HFFc6 (cell line): ENCODE measurements around the gene TXNIP. TPM values are rescaled to one million over a fixed set of nuclear protein-coding genes. Genes with fewer than 3 reads are reported as not detected.

Source experiments
- DNase-seq: peaks from one replicate; pipeline ENCODE4 v3.0.0-alpha.2; 2018
- H3K27ac Mint-ChIP-seq: 2 replicates; pipeline ENCODE4 v1.8.0; 2020; ENCODE audit warnings: mild to moderate bottlenecking, mixed read lengths
- H3K27me3 Mint-ChIP-seq: 2 replicates; pipeline ENCODE4 v1.8.0; 2021; ENCODE audit warnings: mild to moderate bottlenecking, moderate library complexity, mixed read lengths; ENCODE audit not compliant: insufficient read depth
- H3K36me3 Mint-ChIP-seq: 2 replicates; pipeline ENCODE4 v1.8.0; 2021; ENCODE audit warnings: low read depth, mixed read lengths
- H3K4me1 Mint-ChIP-seq: 2 replicates; pipeline ENCODE4 v1.8.0; 2020; ENCODE audit warnings: low read depth, mixed read lengths
- H3K4me3 Mint-ChIP-seq: 2 replicates; pipeline ENCODE4 v1.8.0; 2020; ENCODE audit warnings: mild to moderate bottlenecking, moderate library complexity, mixed read lengths
- H3K9me3 Mint-ChIP-seq: 2 replicates; pipeline ENCODE4 v1.8.0; 2020; ENCODE audit warnings: mild to moderate bottlenecking, mixed read lengths
- total RNA-seq, 6 experiments: library from RNA; stranded (reverse); fragmentation: NEBNext Ultra II Directional; extraction: Animal tissue kit (Norgen Biotek cat#: 25700); gene quantifications; 2 replicates in 1 of 6; 3 replicates in 5 of 6; pipeline ENCODE4 v1.2.3, GENCODE V29; 2021
- TF ChIP-seq, protein P1 (sequence below): fragments of 200-600 bp; sonication (generic); IDR thresholded peaks from 2 replicates; pipeline ENCODE4 v1.5.0; 2021; ENCODE audit warnings: antibody characterized with exemption, mild to moderate bottlenecking

Gene TXNIP
- total RNA-seq, 6 experiments from 2014 or later: 49.2 to 78.0 (median 59.5) TPM

- H3K27me3 Mint-ChIP-seq: no peaks in the 10 kb centered on the region
- no peaks in the 10 kb centered on the region for H3K36me3 Mint-ChIP-seq
- peaks cover 36% of the 10 kb centered on the region for H3K4me1 Mint-ChIP-seq
- H3K9me3 Mint-ChIP-seq: no peaks in the 10 kb centered on the region
- peak overlapping the region; percentile 64 for H3K4me3 Mint-ChIP-seq
- TF ChIP-seq, protein P1, sequence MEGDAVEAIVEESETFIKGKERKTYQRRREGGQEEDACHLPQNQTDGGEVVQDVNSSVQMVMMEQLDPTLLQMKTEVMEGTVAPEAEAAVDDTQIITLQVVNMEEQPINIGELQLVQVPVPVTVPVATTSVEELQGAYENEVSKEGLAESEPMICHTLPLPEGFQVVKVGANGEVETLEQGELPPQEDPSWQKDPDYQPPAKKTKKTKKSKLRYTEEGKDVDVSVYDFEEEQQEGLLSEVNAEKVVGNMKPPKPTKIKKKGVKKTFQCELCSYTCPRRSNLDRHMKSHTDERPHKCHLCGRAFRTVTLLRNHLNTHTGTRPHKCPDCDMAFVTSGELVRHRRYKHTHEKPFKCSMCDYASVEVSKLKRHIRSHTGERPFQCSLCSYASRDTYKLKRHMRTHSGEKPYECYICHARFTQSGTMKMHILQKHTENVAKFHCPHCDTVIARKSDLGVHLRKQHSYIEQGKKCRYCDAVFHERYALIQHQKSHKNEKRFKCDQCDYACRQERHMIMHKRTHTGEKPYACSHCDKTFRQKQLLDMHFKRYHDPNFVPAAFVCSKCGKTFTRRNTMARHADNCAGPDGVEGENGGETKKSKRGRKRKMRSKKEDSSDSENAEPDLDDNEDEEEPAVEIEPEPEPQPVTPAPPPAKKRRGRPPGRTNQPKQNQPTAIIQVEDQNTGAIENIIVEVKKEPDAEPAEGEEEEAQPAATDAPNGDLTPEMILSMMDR: no peak
- peak overlapping the region; percentile 89 for H3K27ac Mint-ChIP-seq
- no peak for DNase-seq
These were observed 11.3 kb downstream of the TXNIP start for GRCh38 chr1:145985129-145985501.

GRCh38 chr1:145983960-145984830 is 12.2 kb downstream of the TXNIP start:
- no peaks in the 10 kb centered on the region for H3K9me3 Mint-ChIP-seq
- TF ChIP-seq, protein P1: no peak
- peaks cover 36% of the 10 kb centered on the region for H3K4me1 Mint-ChIP-seq
- H3K36me3 Mint-ChIP-seq: no peaks in the 10 kb centered on the region
- H3K27ac Mint-ChIP-seq: peak overlapping the region; percentile 89
- DNase-seq: no peak
- no peaks in the 10 kb centered on the region for H3K27me3 Mint-ChIP-seq
- no peak overlapping the region for H3K4me3 Mint-ChIP-seq

DNA sequence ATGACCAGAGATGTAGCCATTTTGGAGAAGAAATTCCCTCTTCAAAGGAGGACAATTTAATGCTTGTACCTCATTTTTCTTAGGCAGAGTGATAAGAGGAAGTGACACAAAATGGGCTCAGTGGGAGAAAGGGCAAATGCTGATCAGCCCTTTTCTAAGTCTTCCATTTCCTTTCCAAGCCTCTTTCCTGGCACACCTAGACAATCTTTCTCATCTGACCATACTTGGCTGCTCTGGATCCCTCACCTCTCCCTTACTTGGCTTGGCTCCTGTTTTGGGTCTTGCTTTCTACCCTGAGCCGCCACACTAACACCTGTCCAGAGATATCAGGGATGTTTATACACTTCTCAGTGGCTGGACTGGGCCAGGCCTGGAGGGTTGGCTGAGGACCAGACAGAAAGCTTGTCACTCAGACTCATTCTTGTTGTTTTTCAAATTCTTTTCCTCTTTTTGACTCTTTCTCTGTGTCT is 13.1 kb downstream of the TXNIP start:
- Mint-ChIP-seq H3K9me3 (no peaks in the 10 kb centered on the region), H3K27ac (no peak overlapping the region), H3K27me3 (no peaks in the 10 kb centered on the region), H3K4me1 (peaks cover 36% of the 10 kb centered on the region), H3K4me3 (no peak overlapping the region), H3K36me3 (no peaks in the 10 kb centered on the region)
- DNase-seq: no peak
- TF ChIP-seq, protein P1: no peak

GRCh38 chr1:145982010-145982723 is 14.2 kb downstream of the TXNIP start:
- Mint-ChIP-seq H3K27me3 (no peaks in the 10 kb centered on the region; the same call in 1 of the 2 replicates), H3K4me1 (peaks cover 36% of the 10 kb centered on the region), H3K36me3 (no peaks in the 10 kb centered on the region; the same call in 1 of the 2 replicates), H3K27ac (no peak overlapping the region), H3K9me3 (no peaks in the 10 kb centered on the region), H3K4me3 (no peak overlapping the region)
- DNase-seq: no peak
- TF ChIP-seq, protein P1: no peak

- H3K27me3 Mint-ChIP-seq: no peaks in the 10 kb centered on the region; the same call in 1 of the 2 replicates
- no peaks in the 10 kb centered on the region; the same call in 1 of the 2 replicates for H3K36me3 Mint-ChIP-seq
- no peak overlapping the region for H3K4me3 Mint-ChIP-seq
- no peaks in the 10 kb centered on the region for H3K9me3 Mint-ChIP-seq
- H3K4me1 Mint-ChIP-seq: peaks cover 26% of the 10 kb centered on the region
- H3K27ac Mint-ChIP-seq: no peak overlapping the region
- TF ChIP-seq, protein P1: no peak
- no peak for DNase-seq
These were observed 15.9 kb downstream of the TXNIP start for GRCh38 chr1:145980457-145980994.
